GM19351 (cell line): ENCODE results near the gene SUV39H1.
A peak's percentile ranks its signal among the peaks of the same experiment; 100 is the strongest.
"Not testable (repeated sequence)": the region's sequence is repeated elsewhere in the genome, so short reads cannot be mapped to it uniquely, and the experiment has no call there.

ENCODE experiments used
- ATAC-seq: cut with Tn5 transposase; IDR thresholded peaks from one replicate; pipeline ENCODE4 v1.9.1; 2021; ENCODE audit warnings: mild to moderate bottlenecking, moderate library complexity; ENCODE audit not compliant: unreplicated experiment

SUV39H1 gene

GRCh38 chrX:48696301-48696908 is at the start of gene SUV39H1:
SUV39H1 (plus strand) TSS chrX:48696734; CDS start chrX:48696785, 51 bp downstream.
- peak; percentile 87 for ATAC-seq

GRCh38 chrX:48648336-48648751 is 48.2 kb upstream of the SUV39H1 start:
- no peak for ATAC-seq

- no peak for ATAC-seq
These were observed 47.4 kb upstream of the SUV39H1 start for GRCh38 chrX:48649102-48649501.

- not testable (repeated sequence) for ATAC-seq
These were observed 44.4 kb upstream of the SUV39H1 start for GRCh38 chrX:48652055-48652579.

GRCh38 chrX:48654746-48655145 is 41.8 kb upstream of the SUV39H1 start:
- not testable (repeated sequence) for ATAC-seq

- ATAC-seq = not testable (repeated sequence)
These were observed 36.8 kb upstream of the SUV39H1 start for GRCh38 chrX:48659686-48660085.

GRCh38 chrX:48663241-48663640 is 33.3 kb upstream of the SUV39H1 start:
- ATAC-seq = no peak

- ATAC-seq = no peak
These were observed 32.4 kb upstream of the SUV39H1 start for GRCh38 chrX:48664156-48664555.

GRCh38 chrX:48665991-48666390 is 30.5 kb upstream of the SUV39H1 start:
- no peak for ATAC-seq

- no peak for ATAC-seq
These were observed 29.9 kb upstream of the SUV39H1 start for GRCh38 chrX:48666649-48667048.

GRCh38 chrX:48667509-48667908 is 29.0 kb upstream of the SUV39H1 start:
- ATAC-seq = no peak

- not testable (repeated sequence) for ATAC-seq
These were observed 28.3 kb upstream of the SUV39H1 start for GRCh38 chrX:48668187-48668586.

- peak; percentile 88 for ATAC-seq
These were observed 20.2 kb upstream of the SUV39H1 start for GRCh38 chrX:48676106-48676892.

GRCh38 chrX:48676893-48677270 is 19.7 kb upstream of the SUV39H1 start:
- peak; percentile 10 for ATAC-seq

- no peak for ATAC-seq
These were observed 19.0 kb upstream of the SUV39H1 start for GRCh38 chrX:48677516-48677915.

GRCh38 chrX:48680467-48680866 is 16.1 kb upstream of the SUV39H1 start:
- not testable (repeated sequence) for ATAC-seq

- not testable (repeated sequence) for ATAC-seq
These were observed 15.6 kb upstream of the SUV39H1 start for GRCh38 chrX:48680925-48681324.

- ATAC-seq = no peak
These were observed 14.9 kb upstream of the SUV39H1 start for GRCh38 chrX:48681539-48682183.

GRCh38 chrX:48682795-48683194 is 13.7 kb upstream of the SUV39H1 start:
- ATAC-seq = not testable (repeated sequence)

GRCh38 chrX:48683411-48683982 is 13.0 kb upstream of the SUV39H1 start, which contains the start of gene WAS:
WAS (plus strand) TSS chrX:48683799; CDS start chrX:48683854, 55 bp downstream.
- ATAC-seq = peak; percentile 83

- ATAC-seq = no peak
These were observed 12.4 kb upstream of the SUV39H1 start for GRCh38 chrX:48684134-48684533.
